K562 (cell line): ENCODE measurements around the gene IRF2BP2. TPM values are rescaled to one million over a fixed set of nuclear protein-coding genes. Genes with fewer than 3 reads are reported as not detected.

Experiments
- ATF3 ChIP-seq, 2 experiments: fragments of 450-650 bp in 1 of 2; sonication (generic) in 1 of 2; formaldehyde crosslinking in 1 of 2; IDR thresholded peaks in 1 of 2; conservative IDR thresholded peaks in 1 of 2; 2 replicates each; pipeline versions ENCODE4 v1.6.1 to v1.8.1; 2016 to 2023; ENCODE audit warnings: mild to moderate bottlenecking in 2 of 2, moderate library complexity in 2 of 2, inconsistent platforms in 1 of 2, missing genetic modification reagents in 1 of 2
- CREB3 ChIP-seq: fragments of 450-650 bp; conservative IDR thresholded peaks from 2 replicates; pipeline ENCODE4 v1.6.1; 2016; ENCODE audit warnings: missing genetic modification characterization, low read depth, mild to moderate bottlenecking, missing compliant biosample characterization, moderate library complexity
- CREM ChIP-seq: IDR thresholded peaks from 2 replicates; pipeline ENCODE4 v1.6.1; 2014; ENCODE audit warnings: antibody characterized with exemption, low read depth
- FOSL1 ChIP-seq: fragments of 200-800 bp; sonication (Bioruptor generic); conservative IDR thresholded peaks from 2 replicates; pipeline ENCODE4 v1.6.1; 2016; ENCODE audit warnings: missing genetic modification characterization, missing compliant biosample characterization
- GABPA ChIP-seq: fragments of 200-800 bp; sonication (Bioruptor generic); conservative IDR thresholded peaks from 2 replicates; pipeline ENCODE4 v1.6.1; 2016; ENCODE audit warnings: low read depth, missing genetic modification characterization, missing compliant biosample characterization
- MAX ChIP-seq: sonication (generic); formaldehyde crosslinking; IDR thresholded peaks from 2 replicates; pipeline ENCODE4 v1.9.0; 2022; ENCODE audit warnings: mild to moderate bottlenecking, missing genetic modification reagents
- MAZ ChIP-seq, 2 experiments: fragments of 450-650 bp in 1 of 2; sonication (generic) in 1 of 2; formaldehyde crosslinking; IDR thresholded peaks in 1 of 2; conservative IDR thresholded peaks in 1 of 2; 2 replicates each; pipeline versions ENCODE4 v1.4.0 to v1.5.0; 2020; ENCODE audit warnings: mild to moderate bottlenecking in 1 of 2, missing genetic modification reagents in 1 of 2
- MGA ChIP-seq: fragments of 450-650 bp; IDR thresholded peaks from 2 replicates; pipeline ENCODE4 v1.6.1; 2016; ENCODE audit warnings: mild to moderate bottlenecking, moderate library complexity
- NFE2 ChIP-seq: IDR thresholded peaks from 2 replicates; pipeline ENCODE4 v1.6.1; 2014; ENCODE audit warnings: antibody characterized with exemption, low read depth
- RAD21 ChIP-seq, 2 experiments: fragments of 250-450 bp in 1 of 2; fragments of 450-650 bp in 1 of 2; sonication (Bioruptor Pico) in 1 of 2; formaldehyde crosslinking in 1 of 2; IDR thresholded peaks in 1 of 2; conservative IDR thresholded peaks in 1 of 2; 2 replicates each; pipeline versions ENCODE4 v1.4.0 to v1.8.0; 2020 to 2022; ENCODE audit warnings: mild to moderate bottlenecking in 2 of 2, moderate library complexity in 1 of 2
- RCOR1 ChIP-seq, 2 experiments: IDR thresholded peaks; 2 replicates each; pipeline ENCODE4 v1.6.1; 2012; ENCODE audit warnings: low read depth in 2 of 2, low read length in 2 of 2, borderline replicate concordance in 1 of 2, improper control_type of control experiment in 1 of 2
- SMARCA4 ChIP-seq: fragments of 450-650 bp; IDR thresholded peaks from 2 replicates; pipeline ENCODE4 v1.6.1; 2016
- polyA plus RNA-seq, 8 experiments: library from polyadenylated mRNA; depleted of rRNA in 4 of 8; stranded (reverse) in 5 of 8; unstranded in 3 of 8; fragments of >200 nt; fragmentation: Nextera tagmentation in 2 of 8; fragmentation: Illumina TruSeq in 1 of 8; extraction: Ambion mirVana in 2 of 8; extraction: Trizol in 1 of 8; gene quantifications; 2 replicates each; pipeline versions ENCODE4 v1.2.1 to v1.2.3, GENCODE V29; 2011 to 2014; ENCODE audit warnings: inconsistent platforms in 1 of 8, missing spikeins in 1 of 8
- total RNA-seq, 7 experiments: library from RNA; depleted of rRNA in 6 of 7; stranded (reverse); fragments of >200 nt in 6 of 7; fragmentation: Illumina TruSeq in 2 of 7; extraction: Trizol in 2 of 7; gene quantifications; 2 replicates each; pipeline versions ENCODE4 v1.2.1 to v1.2.3, GENCODE V29; 2011 to 2021; ENCODE audit warnings: low replicate concordance in 1 of 7

Gene IRF2BP2
- total and polyA plus RNA-seq, 9 of the 15 experiments (the other 6 are each of a cell fraction or from before 2014, with no cell fraction given) = 7.7 to 68.6 (median 22.1) TPM

GRCh38 chr1:234656944-234657654 lies 47.1 kb upstream of the IRF2BP2 start (continued):
- peak; percentile 36; the same call in 1 of the 2 replicates for TF ChIP-seq MGA
- TF ChIP-seq MAZ (CRISPR knock-in tag; conservative IDR thresholded peaks at IDR 0.05 in 1 of 2, IDR thresholded peaks at IDR 0.05 in 1 of 2) = 0 out of 4 replicates have a peak, but pooled peaks have one; percentile 21 to 40
- no peak for TF ChIP-seq GABPA
- peak in 1 of 2 experiments; percentile 4; a peak in 1 of 4 replicates for TF ChIP-seq RCOR1 (IDR thresholded peaks at IDR 0.05; ENCODE audit: borderline replicate concordance in 1 of 2, low read depth in 2 of 2, low read length in 2 of 2)
- no peak for TF ChIP-seq CREB3
- TF ChIP-seq CREM = peak; percentile 53
- TF ChIP-seq NFE2 = no peak
- peak; percentile 37; the same call in 1 of the 2 replicates for TF ChIP-seq MAX (CRISPR knock-in tag)
- TF ChIP-seq RAD21 (CRISPR knock-in tag; conservative IDR thresholded peaks at IDR 0.05 in 1 of 2, IDR thresholded peaks at IDR 0.05 in 1 of 2) = peak in 1 of 2 experiments; percentile 27; a peak in 2 of 4 replicates
- TF ChIP-seq SMARCA4 = peak; percentile 44; the same call in 1 of the 2 replicates
- peak; percentile 32; the same call in 1 of the 2 replicates for TF ChIP-seq ATF3 (IDR thresholded peaks at IDR 0.05)
- no peak for TF ChIP-seq ATF3 (CRISPR knock-in tag; conservative IDR thresholded peaks at IDR 0.05)
- peak; percentile 95 for TF ChIP-seq FOSL1
